GM12874 (cell line): ENCODE measurements around the gene HOMER2.

Source experiments
- TF ChIP-seq, protein P1 (sequence below): IDR thresholded peaks from 2 replicates; pipeline ENCODE4 v1.5.1; 2011; ENCODE audit warnings: low read depth, mild to moderate bottlenecking, control low read depth, low read length, moderate library complexity; ENCODE audit not compliant: insufficient read depth

Gene HOMER2

DNA sequence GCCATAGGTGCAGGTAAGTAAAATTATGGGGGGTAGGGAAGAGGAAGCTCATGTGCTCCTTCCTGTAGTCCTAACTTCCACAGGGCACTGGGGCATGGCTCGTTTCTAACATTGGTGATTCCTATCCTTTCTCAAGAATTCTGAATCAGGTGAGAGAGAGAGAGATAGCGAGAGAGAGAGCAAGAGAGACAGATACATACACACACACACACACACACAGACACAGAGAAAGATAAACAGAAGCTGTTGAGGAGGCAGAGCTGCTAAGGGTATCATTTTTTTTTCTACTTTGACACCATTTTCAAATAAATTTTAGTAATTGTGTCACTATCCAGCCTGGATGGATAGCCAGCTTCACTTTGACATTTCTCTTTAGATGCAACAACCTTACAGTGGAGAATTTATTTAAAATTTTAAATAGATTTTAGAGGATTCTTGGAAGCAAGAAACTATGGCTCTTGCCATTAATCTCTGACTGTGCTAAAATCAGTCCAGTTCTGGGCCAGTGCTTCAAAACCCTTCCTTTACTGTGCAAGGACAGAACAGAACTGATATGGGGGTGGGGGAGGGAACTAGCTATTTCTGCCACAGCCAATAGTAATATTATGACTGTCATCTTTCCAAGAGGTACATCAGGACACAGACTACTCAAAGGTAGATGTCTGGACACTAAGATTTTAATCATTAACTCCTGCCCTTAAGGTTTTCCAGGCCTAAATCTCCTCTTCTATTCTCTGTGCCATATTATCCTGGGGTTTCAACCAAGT, 18.9 kb upstream of the HOMER2 start:
- TF ChIP-seq, protein P1, sequence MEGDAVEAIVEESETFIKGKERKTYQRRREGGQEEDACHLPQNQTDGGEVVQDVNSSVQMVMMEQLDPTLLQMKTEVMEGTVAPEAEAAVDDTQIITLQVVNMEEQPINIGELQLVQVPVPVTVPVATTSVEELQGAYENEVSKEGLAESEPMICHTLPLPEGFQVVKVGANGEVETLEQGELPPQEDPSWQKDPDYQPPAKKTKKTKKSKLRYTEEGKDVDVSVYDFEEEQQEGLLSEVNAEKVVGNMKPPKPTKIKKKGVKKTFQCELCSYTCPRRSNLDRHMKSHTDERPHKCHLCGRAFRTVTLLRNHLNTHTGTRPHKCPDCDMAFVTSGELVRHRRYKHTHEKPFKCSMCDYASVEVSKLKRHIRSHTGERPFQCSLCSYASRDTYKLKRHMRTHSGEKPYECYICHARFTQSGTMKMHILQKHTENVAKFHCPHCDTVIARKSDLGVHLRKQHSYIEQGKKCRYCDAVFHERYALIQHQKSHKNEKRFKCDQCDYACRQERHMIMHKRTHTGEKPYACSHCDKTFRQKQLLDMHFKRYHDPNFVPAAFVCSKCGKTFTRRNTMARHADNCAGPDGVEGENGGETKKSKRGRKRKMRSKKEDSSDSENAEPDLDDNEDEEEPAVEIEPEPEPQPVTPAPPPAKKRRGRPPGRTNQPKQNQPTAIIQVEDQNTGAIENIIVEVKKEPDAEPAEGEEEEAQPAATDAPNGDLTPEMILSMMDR: no peak

DNA sequence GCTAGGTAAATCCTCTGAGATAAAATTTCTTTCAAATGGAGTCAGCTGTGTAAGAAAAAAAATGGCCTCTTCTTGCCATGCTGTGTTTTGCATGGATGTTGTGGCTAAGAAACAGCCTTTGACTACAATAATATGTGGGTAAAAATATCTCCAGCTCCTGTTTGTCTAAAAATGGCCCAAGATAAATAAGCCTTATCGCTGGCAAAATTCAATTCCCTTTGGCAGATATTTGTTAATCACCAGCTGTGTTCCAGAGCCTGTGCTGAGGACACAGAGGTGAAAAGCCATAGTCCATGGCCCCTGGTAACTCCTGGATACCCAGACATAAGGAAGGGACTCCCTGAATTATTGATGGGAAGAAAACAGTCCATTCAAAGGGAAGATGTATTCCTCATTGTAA, 18.2 kb upstream of the HOMER2 start:
- TF ChIP-seq, protein P1: no peak

DNA sequence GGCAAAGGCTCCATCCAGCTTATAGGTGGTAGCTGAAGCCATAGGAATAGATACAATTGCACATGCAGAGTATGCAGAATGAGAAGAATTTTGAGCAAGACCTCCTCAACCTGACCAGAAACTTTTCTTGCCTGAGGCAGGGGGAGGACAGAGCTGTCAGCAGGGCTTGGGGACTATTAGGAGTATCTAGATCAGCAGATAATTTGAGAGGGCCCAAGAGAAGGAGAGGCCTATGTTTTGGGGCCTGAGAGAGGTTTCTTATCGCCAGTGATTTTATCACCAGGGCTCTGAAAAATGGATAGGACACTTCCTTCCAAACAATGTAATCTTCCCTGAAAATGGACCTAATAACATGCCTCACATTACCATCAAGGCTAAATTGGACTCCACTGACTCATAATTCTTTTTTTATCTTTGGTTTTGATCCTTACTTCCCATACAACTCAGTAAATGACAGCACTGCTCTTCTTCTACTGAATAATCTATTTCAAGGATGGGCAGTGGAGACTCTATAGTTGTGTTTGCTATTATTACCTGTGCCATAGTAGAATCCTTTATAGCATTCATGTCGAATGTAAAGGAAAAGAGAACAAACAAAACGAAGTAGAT, 17.7 kb upstream of the HOMER2 start:
- TF ChIP-seq, protein P1: no peak

DNA sequence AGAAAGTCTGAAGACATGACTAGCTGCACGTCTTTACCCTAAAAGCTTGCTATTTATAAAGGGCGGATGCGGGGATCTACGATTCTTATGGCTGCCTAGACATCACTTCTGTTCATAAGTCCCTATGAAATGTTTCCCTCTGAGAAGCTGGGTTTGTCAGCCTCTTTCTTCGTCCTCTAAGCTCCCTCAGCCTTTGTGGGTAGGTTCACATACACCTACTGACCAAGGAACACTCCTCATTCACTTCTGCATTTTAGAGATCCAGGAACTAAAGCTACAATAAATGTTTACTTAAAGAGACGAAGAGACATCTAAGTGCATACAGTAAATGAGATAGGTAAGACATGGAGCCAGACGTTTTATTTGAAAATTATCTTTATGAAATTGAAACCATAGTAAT, 16.8 kb upstream of the HOMER2 start:
- TF ChIP-seq, protein P1: no peak

DNA sequence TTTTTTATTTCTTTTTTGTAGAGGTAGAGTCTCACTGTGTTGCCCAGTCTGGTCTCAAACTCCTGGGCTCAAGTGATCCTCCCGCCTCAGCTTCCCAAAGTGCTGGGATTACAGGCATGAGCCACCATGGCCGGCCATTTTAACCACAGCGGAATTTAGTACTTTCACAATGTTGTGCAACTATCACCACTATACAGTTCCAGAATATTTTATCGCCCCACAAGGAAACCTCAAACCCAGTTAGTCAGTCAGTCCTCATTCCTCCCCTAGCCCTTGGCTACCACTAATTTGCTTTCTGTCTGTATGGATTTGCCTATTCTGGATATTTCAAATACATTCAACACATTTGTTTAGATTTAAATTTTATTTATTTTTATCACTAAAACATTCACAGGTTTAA, 15.5 kb upstream of the HOMER2 start:
- TF ChIP-seq, protein P1: no peak

DNA sequence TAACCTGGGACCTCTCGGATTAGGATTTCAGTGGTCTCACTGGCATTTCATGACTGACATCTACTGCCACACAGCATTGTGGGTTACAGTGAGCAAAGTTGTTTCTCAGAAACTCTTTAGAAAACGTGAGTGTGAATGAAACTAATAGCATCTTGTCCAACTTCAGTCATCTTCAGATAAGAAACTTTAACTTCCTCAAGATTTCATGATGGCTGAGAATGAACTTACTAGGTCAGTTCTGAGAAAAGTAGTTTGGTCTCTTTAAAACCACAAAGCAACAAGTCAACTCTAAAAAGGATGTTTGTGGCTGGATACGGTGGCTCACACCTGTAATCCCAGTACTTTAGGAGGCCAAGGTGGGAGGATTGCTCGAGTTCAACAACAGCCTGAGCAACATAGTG, 14.2 kb upstream of the HOMER2 start:
- TF ChIP-seq, protein P1: no peak

DNA sequence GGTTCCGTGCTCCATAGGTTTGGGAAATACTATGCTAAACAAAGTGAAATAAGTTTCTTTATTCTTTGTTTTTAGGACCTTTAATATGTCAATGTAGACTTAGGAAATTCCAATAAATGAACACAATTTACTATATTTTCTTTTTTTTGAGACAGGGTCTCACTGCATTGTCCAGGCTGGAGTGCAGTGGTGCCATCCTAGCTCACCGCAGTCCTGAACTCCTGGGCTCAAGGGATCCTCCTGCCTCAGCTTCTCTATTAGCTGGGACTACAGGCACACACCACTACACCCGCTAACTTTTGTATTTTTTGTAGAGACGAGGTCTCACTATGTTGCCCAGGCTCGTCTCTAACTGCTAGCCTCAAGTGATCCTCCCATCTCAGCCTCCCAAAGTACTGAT, 12.4 kb upstream of the HOMER2 start:
- TF ChIP-seq, protein P1: no peak
